Measurements from ENCODE around the gene KRTAP5-3.

The KRTAP5-3 gene

DNA sequence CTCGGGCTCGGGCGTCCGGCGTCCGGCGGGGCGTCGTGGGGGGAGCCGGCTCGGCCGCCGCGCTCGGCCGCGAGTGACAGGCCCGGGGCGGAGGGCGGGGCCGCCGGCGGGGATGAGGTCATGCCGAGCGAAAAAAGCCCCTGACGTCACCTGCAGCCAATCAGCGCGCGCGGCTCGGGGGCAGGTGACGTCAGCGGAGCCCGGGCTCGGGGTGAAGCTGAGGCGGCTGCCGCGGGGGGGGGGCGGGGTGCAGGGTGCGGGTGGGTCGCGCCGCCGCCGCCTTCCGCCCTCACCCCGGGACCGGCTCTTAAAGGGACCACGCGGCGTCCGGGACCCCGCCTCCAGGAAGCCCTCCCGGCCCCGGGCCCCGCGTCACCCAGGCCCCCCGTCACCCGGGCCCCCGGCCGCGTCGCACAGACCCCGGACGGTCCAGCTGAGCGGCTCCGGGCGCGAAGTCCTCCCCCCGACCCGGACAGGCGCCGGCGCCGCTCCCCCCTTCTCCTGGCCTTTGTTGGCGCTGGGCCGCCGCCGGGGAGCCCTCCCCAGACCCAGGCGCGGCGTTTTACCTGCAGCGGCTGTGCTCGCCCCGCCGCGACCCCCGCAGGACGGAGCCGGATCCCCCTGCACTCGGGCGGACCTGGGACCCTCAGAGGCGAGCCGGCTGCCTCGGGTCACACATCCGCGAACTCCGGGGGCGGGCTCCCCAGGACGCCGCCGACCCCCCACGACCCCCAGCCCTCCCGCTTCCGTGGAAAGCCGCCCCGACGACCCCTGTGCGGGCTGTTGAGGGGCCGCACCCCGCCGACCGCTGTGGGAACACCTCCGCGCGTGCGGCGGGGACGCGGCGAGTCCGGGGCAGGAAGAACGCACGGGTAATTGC lies 35.8 kb downstream of the KRTAP5-3 start, which contains the start of gene DUSP8:
Gene DUSP8 (minus strand): TSS at position 75 of the 880 bp plus-strand sequence. CDS start 6,445 bp downstream, outside the sequence.
- no peaks in the 10 kb centered on the region for H3K4me1 ChIP-seq (ENCODE audit: insufficient read depth, low read length)
- no peaks in the 10 kb centered on the region for H3K27me3 ChIP-seq (ENCODE audit: insufficient read depth, low read length, poor library complexity)

DNA sequence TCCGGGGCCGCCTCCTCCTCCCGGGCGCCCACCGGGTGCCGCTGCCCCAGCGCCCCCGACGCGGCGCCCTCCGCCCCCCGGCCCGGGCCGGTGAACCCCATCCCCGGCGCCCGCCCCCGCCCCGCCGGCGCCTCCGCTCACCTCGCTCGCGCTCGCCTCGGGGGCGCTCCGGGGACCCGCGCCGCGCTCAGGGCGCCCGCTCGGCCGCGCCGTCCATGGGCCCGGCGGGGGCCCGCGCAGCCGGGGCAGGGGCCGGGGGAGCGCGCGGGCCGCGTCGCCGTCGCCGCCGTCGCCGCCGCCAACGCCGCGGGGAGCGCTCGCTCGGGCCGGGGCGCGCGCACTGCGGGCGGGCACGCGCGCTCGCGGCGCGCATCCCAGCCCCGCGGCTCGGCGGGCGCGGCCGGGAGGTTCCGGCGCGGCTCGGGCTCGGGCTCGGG lies 36.5 kb downstream of the KRTAP5-3 start:
- Histone ChIP-seq H3K4me1 (ENCODE audit: insufficient read depth, low read length) (no peaks in the 10 kb centered on the region), H3K4me3 (ENCODE audit: low read depth in 1 of 2, low read length in 2 of 2) (no peak overlapping the region), H3K27me3 (ENCODE audit: insufficient read depth, low read length, poor library complexity) (no peaks in the 10 kb centered on the region), H3K36me3 (ENCODE audit: insufficient read depth, low read length) (no peaks in the 10 kb centered on the region), H3K79me2 (ENCODE audit: insufficient read depth, low read length) (no peaks in the 10 kb centered on the region), H2AFZ (ENCODE audit: low read depth, low read length) (no peak overlapping the region), H3K27ac (ENCODE audit: low read length) (no peak overlapping the region), H4K20me1 (ENCODE audit: insufficient read depth, low read length) (peaks cover 13% of the 10 kb centered on the region), H3K9ac (ENCODE audit: low read depth, low read length) (no peak overlapping the region), H3K4me2 (ENCODE audit: insufficient read depth, low read length) (no peak overlapping the region), H3K9me3 (ENCODE audit: insufficient read depth, low read length, severe bottlenecking) (no peaks in the 10 kb centered on the region)
- TF ChIP-seq EZH2 (IDR thresholded peaks at IDR 0.05; ENCODE audit: borderline replicate concordance, low read depth, low read length, severe bottlenecking) = no peak
- TF ChIP-seq, protein P1, sequence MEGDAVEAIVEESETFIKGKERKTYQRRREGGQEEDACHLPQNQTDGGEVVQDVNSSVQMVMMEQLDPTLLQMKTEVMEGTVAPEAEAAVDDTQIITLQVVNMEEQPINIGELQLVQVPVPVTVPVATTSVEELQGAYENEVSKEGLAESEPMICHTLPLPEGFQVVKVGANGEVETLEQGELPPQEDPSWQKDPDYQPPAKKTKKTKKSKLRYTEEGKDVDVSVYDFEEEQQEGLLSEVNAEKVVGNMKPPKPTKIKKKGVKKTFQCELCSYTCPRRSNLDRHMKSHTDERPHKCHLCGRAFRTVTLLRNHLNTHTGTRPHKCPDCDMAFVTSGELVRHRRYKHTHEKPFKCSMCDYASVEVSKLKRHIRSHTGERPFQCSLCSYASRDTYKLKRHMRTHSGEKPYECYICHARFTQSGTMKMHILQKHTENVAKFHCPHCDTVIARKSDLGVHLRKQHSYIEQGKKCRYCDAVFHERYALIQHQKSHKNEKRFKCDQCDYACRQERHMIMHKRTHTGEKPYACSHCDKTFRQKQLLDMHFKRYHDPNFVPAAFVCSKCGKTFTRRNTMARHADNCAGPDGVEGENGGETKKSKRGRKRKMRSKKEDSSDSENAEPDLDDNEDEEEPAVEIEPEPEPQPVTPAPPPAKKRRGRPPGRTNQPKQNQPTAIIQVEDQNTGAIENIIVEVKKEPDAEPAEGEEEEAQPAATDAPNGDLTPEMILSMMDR (IDR thresholded peaks at IDR 0.05; ENCODE audit: borderline replicate concordance, extremely low read depth, low read length, poor library complexity, severe bottlenecking) = no peak
- ATAC-seq (ENCODE audit: insufficient read depth, low read depth) = no peak
- no peak for DNase-seq

More for the DNA sequence above, 35.8 kb downstream of the KRTAP5-3 start, which contains the start of gene DUSP8:
- H3K27ac ChIP-seq (ENCODE audit: low read length) = no peak within 1 kb of the TSS
- H3K79me2 ChIP-seq (ENCODE audit: insufficient read depth, low read length) = no peaks in the 10 kb centered on the region
- no peak within 1 kb of the TSS for H3K4me2 ChIP-seq (ENCODE audit: insufficient read depth, low read length)
- H2AFZ ChIP-seq (ENCODE audit: low read depth, low read length) = no peak within 1 kb of the TSS
- DNase-seq (no peak), ATAC-seq (ENCODE audit: insufficient read depth, low read depth) (no peak)
- H3K9ac ChIP-seq (ENCODE audit: low read depth, low read length) = no peak within 1 kb of the TSS
- no peak within 1 kb of the TSS for H3K4me3 ChIP-seq (ENCODE audit: low read depth in 1 of 2, low read length in 2 of 2)
- H3K36me3 ChIP-seq (ENCODE audit: insufficient read depth, low read length) = no peaks in the 10 kb centered on the region
- peaks cover 13% of the 10 kb centered on the region for H4K20me1 ChIP-seq (ENCODE audit: insufficient read depth, low read length)
- TF ChIP-seq EZH2 (IDR thresholded peaks at IDR 0.05; ENCODE audit: borderline replicate concordance, low read depth, low read length, severe bottlenecking) = no peak
- TF ChIP-seq, protein P1 (IDR thresholded peaks at IDR 0.05; ENCODE audit: borderline replicate concordance, extremely low read depth, low read length, poor library complexity, severe bottlenecking) = no peak
- H3K9me3 ChIP-seq (ENCODE audit: insufficient read depth, low read length, severe bottlenecking) = no peaks in the 10 kb centered on the region

DNA sequence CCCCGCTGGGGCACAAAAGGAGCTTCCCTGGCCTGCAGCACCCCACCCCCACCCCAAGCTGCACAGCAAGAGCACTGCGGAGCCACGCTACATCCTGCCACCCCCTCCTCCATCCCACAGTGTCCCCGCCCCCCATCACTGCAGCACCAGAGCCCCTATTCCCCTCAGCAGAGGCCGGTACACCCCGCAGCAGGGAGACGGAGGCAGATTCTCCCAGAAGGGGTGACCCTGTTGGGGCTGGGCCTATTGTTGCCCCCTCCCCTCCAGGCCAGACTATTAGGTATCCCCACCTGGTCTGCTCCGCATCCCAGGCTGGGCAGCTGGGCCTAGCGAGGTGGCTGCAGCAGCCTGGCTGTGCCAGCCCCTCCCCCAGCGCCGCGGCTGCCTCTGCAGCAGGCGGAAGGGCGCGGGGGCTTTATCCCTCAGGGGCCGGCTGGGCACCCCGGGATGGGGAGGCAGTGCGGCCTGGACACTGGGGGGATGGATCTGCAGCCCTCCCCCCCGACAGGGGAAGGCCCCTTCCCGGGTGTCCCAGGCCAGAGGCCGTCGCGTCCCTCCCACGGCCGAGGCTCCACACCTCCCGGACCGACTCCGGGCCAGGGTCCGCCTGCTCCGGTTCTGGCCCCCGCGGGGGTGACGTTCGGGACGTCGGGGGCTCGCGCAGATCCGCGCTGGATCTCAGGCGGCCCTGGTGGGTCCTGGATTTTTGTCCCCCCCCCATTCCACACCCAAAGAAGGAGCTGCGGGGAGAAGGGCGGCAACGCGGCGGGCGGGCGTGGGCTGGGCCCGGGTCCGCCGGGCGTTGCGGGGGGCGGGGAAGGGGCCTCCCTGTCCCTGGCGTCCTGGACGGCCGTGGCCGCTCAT lies 37.1 kb downstream of the KRTAP5-3 start:
- Histone ChIP-seq H2AFZ (ENCODE audit: low read depth, low read length) (no peak overlapping the region), H3K4me2 (ENCODE audit: insufficient read depth, low read length) (no peak overlapping the region), H4K20me1 (ENCODE audit: insufficient read depth, low read length) (peaks cover 13% of the 10 kb centered on the region), H3K36me3 (ENCODE audit: insufficient read depth, low read length) (no peaks in the 10 kb centered on the region), H3K27me3 (ENCODE audit: insufficient read depth, low read length, poor library complexity) (no peaks in the 10 kb centered on the region), H3K27ac (ENCODE audit: low read length) (no peak overlapping the region), H3K4me1 (ENCODE audit: insufficient read depth, low read length) (no peaks in the 10 kb centered on the region), H3K79me2 (ENCODE audit: insufficient read depth, low read length) (no peaks in the 10 kb centered on the region), H3K9ac (ENCODE audit: low read depth, low read length) (no peak overlapping the region), H3K4me3 (ENCODE audit: low read depth in 1 of 2, low read length in 2 of 2) (no peak overlapping the region), H3K9me3 (ENCODE audit: insufficient read depth, low read length, severe bottlenecking) (no peaks in the 10 kb centered on the region)
- peak; percentile 30 for DNase-seq
- ATAC-seq (ENCODE audit: insufficient read depth, low read depth) = peak; percentile 53; the same call in 1 of the 3 replicates
- TF ChIP-seq EZH2 (IDR thresholded peaks at IDR 0.05; ENCODE audit: borderline replicate concordance, low read depth, low read length, severe bottlenecking) = no peak
- TF ChIP-seq, protein P1 (IDR thresholded peaks at IDR 0.05; ENCODE audit: borderline replicate concordance, extremely low read depth, low read length, poor library complexity, severe bottlenecking) = no peak
